ENCODE results near the gene TLN1.

Gene TLN1

GRCh38 chr9:35698231-35698630 lies 33.8 kb downstream of the TLN1 start:
- TF ChIP-seq CTCF (IDR thresholded peaks at IDR 0.05; ENCODE audit: low read depth, low read length) = no peak
- in situ Hi-C loops (cut with HindIII; ENCODE audit: low sequenced_read_pairs) = no loop called here
- no peak for DNase-seq (ENCODE audit: low read depth, low spot score)
- no peak overlapping the region for H3K4me3 ChIP-seq (ENCODE audit: low read depth, low read length)

GRCh38 chr9:35697486-35697885 lies 34.5 kb downstream of the TLN1 start:
- H3K4me3 ChIP-seq (ENCODE audit: low read depth, low read length) = no peak overlapping the region
- no peak for TF ChIP-seq CTCF (IDR thresholded peaks at IDR 0.05; ENCODE audit: low read depth, low read length)
- DNase-seq (ENCODE audit: low read depth, low spot score) = no peak
- in situ Hi-C loops (cut with HindIII; ENCODE audit: low sequenced_read_pairs) = no loop called here

- peak; percentile 97 for TF ChIP-seq CTCF (IDR thresholded peaks at IDR 0.05; ENCODE audit: low read depth, low read length)
- in situ Hi-C loops (cut with HindIII; ENCODE audit: low sequenced_read_pairs) = no loop called here
- DNase-seq (ENCODE audit: low read depth, low spot score) = peak; percentile 53
- H3K4me3 ChIP-seq (ENCODE audit: low read depth, low read length) = no peak overlapping the region
These were observed 35.3 kb downstream of the TLN1 start for GRCh38 chr9:35696520-35697215.

GRCh38 chr9:35695943-35696401 lies 36.0 kb downstream of the TLN1 start:
- no peak for TF ChIP-seq CTCF (IDR thresholded peaks at IDR 0.05; ENCODE audit: low read depth, low read length)
- in situ Hi-C loops (cut with HindIII; ENCODE audit: low sequenced_read_pairs) = no loop called here

GRCh38 chr9:35691757-35692301 lies 40.2 kb downstream of the TLN1 start:
- in situ Hi-C loops (cut with HindIII; ENCODE audit: low sequenced_read_pairs) = no loop called here
- TF ChIP-seq CTCF (IDR thresholded peaks at IDR 0.05; ENCODE audit: low read depth, low read length) = no peak
- DNase-seq (ENCODE audit: low read depth, low spot score) = no peak
- no peak overlapping the region for H3K4me3 ChIP-seq (ENCODE audit: low read depth, low read length)

More at GRCh38 chr9:35695943-35696401, 36.0 kb downstream of the TLN1 start:
- no peak for DNase-seq (ENCODE audit: low read depth, low spot score)
- H3K4me3 ChIP-seq (ENCODE audit: low read depth, low read length) = no peak overlapping the region

- H3K4me3 ChIP-seq (ENCODE audit: low read depth, low read length) = peak overlapping the region; percentile 87
- DNase-seq (ENCODE audit: low read depth, low spot score) = no peak
- in situ Hi-C loops (cut with HindIII; ENCODE audit: low sequenced_read_pairs) = no loop called here
- TF ChIP-seq CTCF (IDR thresholded peaks at IDR 0.05; ENCODE audit: low read depth, low read length) = no peak
These were observed 40.7 kb downstream of the TLN1 start for GRCh38 chr9:35691334-35691650.
